T-helper 17 cell (primary cell): ENCODE data around the gene MAPK9. TPM values are rescaled to one million over a fixed set of nuclear protein-coding genes. Genes with fewer than 3 reads are reported as not detected.
A peak's percentile ranks its signal among the peaks of the same experiment; 100 is the strongest.

Experiments
- ATAC-seq: fragments of 150-1000 bp; cut with Tn5 transposase; 2 replicates; pipeline ENCODE4 v1.10.0; 2021; ENCODE audit warnings: mild to moderate bottlenecking, moderate library complexity
- DNase-seq, 3 donors: peaks; one replicate each; pipeline versions ENCODE4 v3.0.0 to v3.0.0-alpha.2; 2020 to 2021
- H3K9me3 ChIP-seq: one replicate; pipeline ENCODE4 v1.7.0; 2013; ENCODE audit warnings: low read length, mild to moderate bottlenecking; ENCODE audit not compliant: control insufficient read depth, poor library complexity, severe bottlenecking
- H3K27ac Mint-ChIP-seq: one replicate; pipeline ENCODE4 v1.8.0; 2022; ENCODE audit warnings: mild to moderate bottlenecking, moderate library complexity, mixed read lengths
- H3K27me3 Mint-ChIP-seq: one replicate; pipeline ENCODE4 v1.8.0; 2022; ENCODE audit warnings: mixed read lengths
- H3K36me3 Mint-ChIP-seq: one replicate; pipeline ENCODE4 v1.8.0; 2022; ENCODE audit warnings: low read depth, mixed read lengths
- H3K4me1 Mint-ChIP-seq: one replicate; pipeline ENCODE4 v1.8.0; 2022; ENCODE audit warnings: mild to moderate bottlenecking, mixed read lengths
- H3K4me3 Mint-ChIP-seq: one replicate; pipeline ENCODE4 v1.8.0; 2022; ENCODE audit warnings: mild to moderate bottlenecking, moderate library complexity, mixed read lengths
- total RNA-seq, 4 donors: library from RNA in 2 of 4; stranded (reverse) in 2 of 4; gene quantifications; one replicate each; pipeline ENCODE4 v1.2.3 and lab custom pipeline; 2022 to 2026

Gene MAPK9
- total RNA-seq, 2 donors from 2014 or later: 24.3 to 25.1 TPM

DNA sequence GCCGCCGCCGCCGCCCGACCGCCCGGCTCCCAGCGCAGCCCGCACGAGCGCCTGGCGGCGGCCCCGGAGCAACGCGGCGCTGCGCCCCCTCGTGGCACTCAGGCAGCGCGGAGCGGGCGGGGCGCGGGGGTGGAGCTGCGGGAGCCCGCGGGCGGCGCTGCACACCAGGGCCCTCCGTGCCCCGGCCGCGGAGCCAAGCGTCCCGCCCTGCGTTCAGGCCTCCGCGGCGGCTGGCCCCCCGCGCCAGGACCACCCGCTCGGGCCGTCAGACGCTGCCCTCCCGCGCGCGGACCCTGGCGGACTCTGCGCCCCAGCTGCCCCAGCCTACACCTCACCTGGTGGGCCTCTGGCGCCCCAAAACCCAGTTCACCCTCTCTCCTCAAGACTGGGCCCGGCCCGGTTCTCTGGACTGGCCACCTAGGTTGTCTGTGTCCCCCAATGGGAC is 82.7 kb downstream of the MAPK9 start, which contains the start of gene RASGEF1C:
Gene RASGEF1C (minus strand): TSS at position 75 of the 445 bp plus-strand sequence. CDS start 71,159 bp downstream, outside the sequence.
- Mint-ChIP-seq H3K36me3 (peaks cover 9% of the 10 kb centered on the region), H3K27ac (no peak within 1 kb of the TSS), H3K4me3 (peak within 1 kb of the TSS; percentile 72), H3K4me1 (peaks cover 8% of the 10 kb centered on the region), H3K27me3 (peaks cover 68% of the 10 kb centered on the region)
- H3K9me3 ChIP-seq: no peaks in the 10 kb centered on the region
- DNase-seq (peak; percentile 32 to 56 (median 52)), ATAC-seq (peak; percentile 94)

DNA sequence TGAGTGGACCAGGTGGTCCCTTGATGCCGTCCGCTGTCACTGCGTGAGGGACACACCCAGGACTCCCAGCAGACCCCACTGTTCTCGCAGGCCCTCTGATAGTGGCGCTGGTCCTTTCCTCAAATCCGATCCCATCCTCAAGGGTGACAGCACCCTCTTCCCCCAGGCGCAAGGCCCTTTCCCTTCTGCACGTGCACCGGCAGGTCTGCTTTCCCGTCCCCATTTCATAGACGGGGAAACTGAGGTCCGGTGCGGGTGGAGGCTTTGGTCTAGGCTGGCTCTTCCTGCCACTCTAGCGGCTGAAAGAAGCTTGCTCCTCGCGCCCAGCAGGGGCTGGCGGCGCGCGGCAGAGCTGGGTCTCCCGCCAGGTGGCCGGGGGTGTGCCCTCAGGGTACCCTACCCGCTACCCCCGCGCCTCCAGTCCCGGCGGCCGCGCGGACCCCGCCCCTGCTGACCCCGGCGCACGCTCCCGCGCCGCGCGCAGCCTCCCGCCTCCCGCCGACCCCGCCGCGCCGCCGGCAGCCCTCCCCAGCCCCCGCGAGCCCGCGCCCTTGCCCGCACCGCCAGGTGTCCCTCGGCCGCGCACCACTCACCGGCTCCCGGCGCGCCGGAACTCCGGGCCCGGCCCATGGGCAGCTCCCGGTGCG is 83.3 kb downstream of the MAPK9 start:
- Mint-ChIP-seq H3K4me1 (peaks cover 8% of the 10 kb centered on the region), H3K36me3 (peaks cover 9% of the 10 kb centered on the region), H3K27ac (no peak overlapping the region), H3K27me3 (peaks cover 73% of the 10 kb centered on the region), H3K4me3 (peak overlapping the region; percentile 72)
- peak; percentile 44 for ATAC-seq
- H3K9me3 ChIP-seq: no peaks in the 10 kb centered on the region
- DNase-seq: no peak

DNA sequence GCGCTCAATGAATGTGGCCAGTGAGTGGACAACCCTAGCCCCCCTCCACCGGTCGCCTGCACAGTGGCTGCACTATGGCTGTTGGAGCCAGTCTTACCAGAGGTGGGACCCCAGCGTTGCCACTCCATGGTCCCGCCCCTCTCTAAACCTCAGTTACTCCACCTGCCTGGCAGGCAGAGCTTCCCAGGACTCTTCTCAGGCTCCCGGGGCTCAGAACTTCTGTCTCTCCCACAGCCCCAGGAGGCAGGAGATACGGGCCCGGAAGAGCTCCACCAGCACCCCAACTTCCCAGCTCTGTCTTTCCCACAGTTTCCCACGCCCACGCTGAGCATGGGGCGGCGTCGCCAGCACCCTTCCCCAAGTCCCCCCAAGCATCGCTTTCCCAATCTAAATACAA is 83.8 kb downstream of the MAPK9 start:
- H3K4me1 Mint-ChIP-seq: peaks cover 8% of the 10 kb centered on the region
- no peak overlapping the region for H3K27ac Mint-ChIP-seq
- H3K36me3 Mint-ChIP-seq: peaks cover 9% of the 10 kb centered on the region
- ATAC-seq (no peak), DNase-seq (no peak)
- peak overlapping the region; percentile 72 for H3K4me3 Mint-ChIP-seq
- H3K9me3 ChIP-seq: no peaks in the 10 kb centered on the region
- H3K27me3 Mint-ChIP-seq: peaks cover 79% of the 10 kb centered on the region

DNA sequence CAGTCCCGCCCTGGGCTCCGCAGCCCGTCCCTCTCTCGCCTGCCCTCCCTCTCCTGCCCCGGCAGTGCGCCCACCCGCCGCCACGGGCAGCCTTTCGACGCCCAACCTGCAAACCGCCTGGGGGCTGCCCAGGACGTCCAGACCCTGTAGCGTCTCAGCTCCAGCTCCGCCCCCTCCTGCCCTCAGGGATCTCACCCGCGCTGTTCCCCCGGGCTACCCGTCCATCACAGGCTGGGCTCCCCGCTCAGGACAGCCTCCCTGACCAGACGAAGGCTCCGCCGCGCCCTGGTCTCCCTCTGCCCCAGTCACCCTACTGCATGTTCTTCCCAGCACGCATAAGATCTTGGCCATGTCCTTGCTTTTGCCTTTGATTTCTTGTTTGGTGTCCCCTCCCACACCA is 84.3 kb downstream of the MAPK9 start:
- peaks cover 8% of the 10 kb centered on the region for H3K4me1 Mint-ChIP-seq
- H3K4me3 Mint-ChIP-seq: no peak overlapping the region
- peaks cover 80% of the 10 kb centered on the region for H3K27me3 Mint-ChIP-seq
- peaks cover 9% of the 10 kb centered on the region for H3K36me3 Mint-ChIP-seq
- no peak for DNase-seq
- H3K9me3 ChIP-seq: no peaks in the 10 kb centered on the region
- no peak for ATAC-seq
- H3K27ac Mint-ChIP-seq: no peak overlapping the region

DNA sequence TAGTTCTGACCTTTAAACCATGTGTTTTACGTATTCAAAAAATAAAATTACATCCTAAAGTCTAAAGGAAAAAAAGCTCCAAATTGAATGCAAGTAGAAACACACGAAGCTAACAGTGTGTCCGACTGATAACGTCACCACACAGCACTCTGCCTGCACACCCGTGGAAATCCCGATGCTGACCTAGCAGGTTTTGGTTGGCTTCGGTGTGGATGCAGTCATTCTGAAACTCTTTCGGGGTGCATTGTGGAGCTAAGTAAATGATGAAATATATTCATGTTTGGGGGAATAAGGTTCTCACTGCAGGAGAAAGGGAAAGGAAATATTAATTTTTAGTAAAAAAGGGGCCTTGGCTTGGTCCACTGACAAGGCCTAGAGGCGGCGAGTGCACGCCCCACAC is 84.9 kb downstream of the MAPK9 start:
- no peak overlapping the region for H3K27ac Mint-ChIP-seq
- H3K36me3 Mint-ChIP-seq: peaks cover 7% of the 10 kb centered on the region
- H3K4me3 Mint-ChIP-seq: no peak overlapping the region
- no peaks in the 10 kb centered on the region for H3K9me3 ChIP-seq
- peaks cover 7% of the 10 kb centered on the region for H3K4me1 Mint-ChIP-seq
- DNase-seq (no peak), ATAC-seq (no peak)
- H3K27me3 Mint-ChIP-seq: peaks cover 75% of the 10 kb centered on the region

DNA sequence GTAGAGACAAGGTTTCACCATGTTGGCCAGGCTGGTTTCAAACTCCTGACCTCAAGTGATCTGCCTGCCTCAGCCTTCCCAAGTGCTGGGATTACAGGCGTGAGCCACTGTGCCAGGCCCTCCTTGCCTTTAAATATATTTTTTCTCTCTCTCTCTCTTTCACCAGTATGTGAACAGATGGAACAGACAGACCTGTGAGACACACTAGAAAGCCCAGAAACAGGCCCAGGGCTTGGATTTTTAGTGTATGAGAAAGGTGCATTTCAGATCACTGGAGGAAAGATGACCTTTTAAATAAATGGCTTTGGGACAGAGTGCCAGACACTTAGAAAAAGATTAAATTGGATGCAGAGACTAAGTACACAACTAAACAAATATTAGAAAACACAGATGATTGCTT is 86.0 kb downstream of the MAPK9 start:
- peaks cover 6% of the 10 kb centered on the region for H3K4me1 Mint-ChIP-seq
- H3K9me3 ChIP-seq: no peaks in the 10 kb centered on the region
- ATAC-seq (no peak), DNase-seq (no peak)
- peaks cover 5% of the 10 kb centered on the region for H3K36me3 Mint-ChIP-seq
- no peak overlapping the region for H3K4me3 Mint-ChIP-seq
- H3K27ac Mint-ChIP-seq: no peak overlapping the region
- H3K27me3 Mint-ChIP-seq: peaks cover 72% of the 10 kb centered on the region

DNA sequence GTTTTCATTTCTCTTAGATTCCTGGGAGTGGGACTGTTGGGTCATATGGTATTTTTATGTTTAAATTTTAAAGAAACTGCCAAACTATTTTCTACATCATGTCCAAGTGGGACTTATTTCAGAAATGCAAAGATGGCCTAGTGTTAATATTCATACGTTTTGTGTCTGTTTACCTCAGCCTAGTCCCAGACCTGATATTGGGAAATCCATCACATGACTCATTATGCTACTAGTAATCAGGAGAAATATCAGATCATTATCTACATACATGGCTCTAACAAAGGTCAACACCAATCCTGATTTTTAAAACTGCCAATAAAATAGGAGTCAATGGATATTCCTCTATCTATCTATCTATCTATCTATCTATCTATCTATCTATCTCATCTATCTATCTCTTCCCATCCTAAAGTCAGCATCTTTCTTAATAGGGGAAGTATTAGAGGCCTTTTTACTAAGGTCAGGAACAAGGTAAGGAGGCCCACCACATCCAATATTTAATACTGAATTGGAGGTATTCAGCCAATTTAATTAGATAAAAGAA is 87.5 kb downstream of the MAPK9 start:
- H3K9me3 ChIP-seq: no peaks in the 10 kb centered on the region
- ATAC-seq (no peak), DNase-seq (no peak)
- Mint-ChIP-seq H3K4me1 (peaks cover 6% of the 10 kb centered on the region), H3K36me3 (peaks cover 5% of the 10 kb centered on the region), H3K27ac (no peak overlapping the region), H3K4me3 (no peak overlapping the region), H3K27me3 (peaks cover 63% of the 10 kb centered on the region)

DNA sequence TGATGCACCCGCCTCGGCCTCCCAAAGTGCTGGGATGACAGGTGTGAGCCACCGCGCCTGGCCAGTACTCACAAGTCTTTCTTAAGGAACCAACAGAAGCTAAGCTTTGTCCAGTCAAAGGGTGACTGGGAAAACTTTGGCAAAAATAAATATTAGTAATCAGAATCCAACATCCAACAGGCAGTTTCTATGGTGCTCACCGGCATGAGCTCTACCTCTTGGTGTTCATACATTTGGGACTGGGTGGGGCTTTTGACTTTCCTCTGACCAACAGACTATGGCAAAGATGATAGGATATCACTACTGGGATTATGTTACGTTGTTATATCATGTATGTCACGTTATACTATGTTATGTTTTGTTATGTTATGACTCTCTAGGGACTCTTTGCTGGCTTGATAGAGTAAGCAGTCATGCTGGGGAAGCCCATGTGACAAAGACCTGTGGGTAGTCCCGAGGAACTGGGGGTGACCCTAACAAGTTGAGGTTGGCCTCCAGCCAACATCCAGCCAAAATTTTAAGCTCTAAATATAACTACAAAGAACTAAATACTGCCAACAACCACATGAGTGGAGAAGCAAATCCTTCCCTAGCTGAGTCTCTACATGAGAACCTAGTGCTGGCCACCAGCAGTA is 88.8 kb downstream of the MAPK9 start:
- H3K36me3 Mint-ChIP-seq: peaks cover 3% of the 10 kb centered on the region
- no peaks in the 10 kb centered on the region for H3K9me3 ChIP-seq
- ATAC-seq (no peak), DNase-seq (no peak)
- H3K4me3 Mint-ChIP-seq: no peak overlapping the region
- H3K4me1 Mint-ChIP-seq: peaks cover under 1% of the 10 kb centered on the region
- no peak overlapping the region for H3K27ac Mint-ChIP-seq
- H3K27me3 Mint-ChIP-seq: peaks cover 63% of the 10 kb centered on the region

DNA sequence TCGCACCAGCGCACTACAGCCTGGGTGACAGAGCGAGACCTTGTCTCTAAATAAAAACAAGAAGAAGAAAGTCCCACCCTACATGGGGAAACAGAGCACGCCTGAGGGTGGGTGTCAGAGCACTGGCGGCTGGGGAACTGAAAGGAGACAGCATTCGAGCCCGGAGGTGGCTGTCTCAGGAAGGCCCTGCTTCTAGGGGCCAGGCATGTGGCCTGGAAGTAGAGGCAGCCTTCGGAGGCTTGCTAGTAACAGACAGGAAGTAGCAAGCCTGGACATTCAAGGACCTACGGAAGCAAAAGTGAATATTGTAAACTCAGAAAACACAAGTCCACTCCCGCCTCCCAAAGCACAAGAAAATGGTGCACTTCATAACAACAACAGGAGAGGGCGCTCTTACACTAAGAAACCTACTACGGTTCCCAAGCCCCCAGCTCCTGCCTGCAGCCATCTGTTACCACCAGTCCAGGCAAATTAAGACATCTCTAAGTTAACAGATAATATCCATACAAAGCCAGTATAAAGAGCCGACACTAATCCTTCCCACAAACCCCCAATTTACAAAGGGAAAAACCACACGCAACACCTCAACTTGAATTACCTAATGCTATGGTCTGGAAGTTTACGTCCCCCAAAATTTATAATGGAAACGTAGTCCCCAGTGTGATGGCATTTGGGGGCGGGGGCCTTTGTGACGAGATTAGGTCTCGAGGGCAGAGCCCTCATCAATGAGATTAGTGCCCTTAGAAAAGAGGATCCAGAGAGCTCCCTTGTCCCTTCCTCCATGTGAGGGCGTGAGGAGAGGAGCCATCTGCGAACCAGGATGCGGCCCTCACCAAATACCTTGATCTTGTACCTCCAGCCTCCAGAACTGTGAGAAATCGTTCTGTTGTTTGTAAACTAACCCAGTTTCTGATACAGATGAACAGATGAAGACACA is 90.6 kb downstream of the MAPK9 start:
- Mint-ChIP-seq H3K27ac (no peak overlapping the region), H3K27me3 (peaks cover 55% of the 10 kb centered on the region), H3K4me3 (no peak overlapping the region), H3K4me1 (peaks cover 2% of the 10 kb centered on the region), H3K36me3 (no peaks in the 10 kb centered on the region)
- H3K9me3 ChIP-seq: no peaks in the 10 kb centered on the region
- DNase-seq: no peak
- ATAC-seq: no peak

DNA sequence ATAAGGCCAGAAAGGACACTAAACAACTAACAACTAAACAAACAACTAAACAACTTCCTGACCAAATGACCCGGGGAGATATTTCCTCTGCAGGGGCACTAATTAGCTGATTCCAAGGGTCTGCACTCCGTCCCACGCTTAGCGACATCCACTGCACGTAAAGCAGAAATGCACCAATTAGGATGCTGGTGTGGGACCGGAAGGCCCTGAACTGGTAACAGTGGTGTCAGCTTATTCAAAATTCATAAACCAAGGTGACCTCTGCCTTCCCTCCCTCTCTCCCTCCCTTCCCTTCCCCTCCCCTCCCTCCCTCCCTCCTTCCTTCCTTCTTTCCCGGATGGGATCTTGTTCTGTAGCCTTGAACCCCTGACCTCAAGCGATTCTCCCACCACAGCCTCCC is 92.5 kb downstream of the MAPK9 start:
- no peaks in the 10 kb centered on the region for H3K9me3 ChIP-seq
- DNase-seq (no peak), ATAC-seq (no peak)
- Mint-ChIP-seq H3K27ac (no peak overlapping the region), H3K27me3 (peaks cover 48% of the 10 kb centered on the region), H3K4me3 (no peak overlapping the region), H3K36me3 (no peaks in the 10 kb centered on the region), H3K4me1 (peaks cover 2% of the 10 kb centered on the region)

DNA sequence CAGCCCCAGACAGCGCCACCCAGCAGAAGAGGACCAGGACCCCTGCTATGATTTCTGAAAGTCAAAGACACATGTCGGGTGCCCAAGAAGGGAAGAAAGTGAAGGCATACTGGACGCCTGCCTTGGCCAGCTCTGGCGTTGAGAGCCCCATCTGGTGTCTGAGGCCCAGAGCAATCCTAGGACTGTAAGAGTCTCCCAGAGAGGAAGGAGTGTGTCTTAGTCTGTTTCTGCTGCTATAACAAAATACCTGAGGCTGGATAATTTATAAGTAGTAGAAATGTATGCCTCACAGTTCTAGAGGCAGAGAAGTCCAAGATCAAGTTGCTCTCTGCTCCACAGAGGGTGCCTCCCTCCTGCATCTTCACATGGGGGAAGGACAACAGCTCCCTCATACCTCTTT is 93.7 kb downstream of the MAPK9 start:
- Mint-ChIP-seq H3K27me3 (peaks cover 37% of the 10 kb centered on the region), H3K36me3 (no peaks in the 10 kb centered on the region), H3K4me1 (peaks cover 2% of the 10 kb centered on the region), H3K4me3 (no peak overlapping the region), H3K27ac (no peak overlapping the region)
- DNase-seq: no peak
- ATAC-seq: no peak
- H3K9me3 ChIP-seq: no peaks in the 10 kb centered on the region

DNA sequence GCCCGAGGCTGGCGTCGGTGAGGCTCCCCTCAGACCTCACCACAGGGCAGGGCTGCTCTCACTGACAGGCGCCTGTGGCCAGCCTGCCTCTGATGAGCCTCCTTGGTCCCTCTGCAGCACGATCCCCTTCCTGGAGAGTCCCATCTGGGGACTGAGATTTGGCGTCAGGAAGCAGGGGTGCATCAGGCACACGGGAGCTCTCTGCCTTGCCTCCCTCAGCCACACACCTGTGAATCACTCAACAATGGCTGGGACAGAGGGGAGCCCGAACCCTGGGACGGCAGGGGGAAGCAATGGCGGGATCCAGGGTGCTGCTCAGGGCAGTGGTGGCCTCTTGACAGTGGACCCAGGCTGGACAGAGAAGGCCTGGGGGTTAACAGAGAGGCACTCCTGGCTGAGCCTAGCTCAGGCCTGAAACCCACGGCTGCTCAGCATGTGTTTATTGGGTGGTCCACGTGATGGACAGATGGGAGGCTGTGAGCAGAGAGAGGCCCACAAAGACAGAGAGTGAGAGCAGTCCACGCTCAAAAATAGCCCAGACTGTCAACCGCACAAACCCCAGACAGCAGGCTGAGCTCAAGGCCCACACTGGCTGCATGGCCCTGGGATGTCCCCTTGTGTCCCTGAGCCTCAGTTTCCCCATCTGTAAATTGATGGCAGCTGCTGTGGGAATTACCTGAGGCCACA is 94.7 kb downstream of the MAPK9 start:
- DNase-seq (no peak), ATAC-seq (no peak)
- H3K9me3 ChIP-seq: no peaks in the 10 kb centered on the region
- peaks cover 31% of the 10 kb centered on the region for H3K27me3 Mint-ChIP-seq
- no peak overlapping the region for H3K4me3 Mint-ChIP-seq
- peaks cover 2% of the 10 kb centered on the region for H3K4me1 Mint-ChIP-seq
- no peaks in the 10 kb centered on the region for H3K36me3 Mint-ChIP-seq
- H3K27ac Mint-ChIP-seq: no peak overlapping the region
